Muscle layer of colon (tissue), 2 donors: Measurements from ENCODE around the gene C1QTNF7.

ENCODE experiments used
- H3K27ac ChIP-seq: one replicate; pipeline ENCODE4 v1.7.0; 2013; ENCODE audit warnings: low read depth, mild to moderate bottlenecking, low read length, moderate library complexity
- H3K27me3 ChIP-seq, 2 donors: one replicate each; pipeline ENCODE4 v1.7.0; 2013; ENCODE audit warnings: low read length in 2 of 2, mild to moderate bottlenecking in 2 of 2; ENCODE audit not compliant: insufficient read depth in 2 of 2, control insufficient read depth in 1 of 2
- H3K36me3 ChIP-seq: one replicate; pipeline ENCODE4 v1.7.0; 2013; ENCODE audit warnings: mild to moderate bottlenecking, low read length; ENCODE audit not compliant: insufficient read depth
- H3K4me1 ChIP-seq: one replicate; pipeline ENCODE4 v1.7.0; 2013; ENCODE audit warnings: mild to moderate bottlenecking, low read length; ENCODE audit not compliant: insufficient read depth
- H3K4me3 ChIP-seq, 2 donors: one replicate each; pipeline ENCODE4 v1.7.0; 2013; ENCODE audit warnings: low read length in 2 of 2, low read depth in 1 of 2, mild to moderate bottlenecking in 1 of 2, moderate library complexity in 1 of 2
- H3K9ac ChIP-seq: one replicate; pipeline ENCODE4 v1.7.0; 2013; ENCODE audit warnings: low read length
- H3K9me3 ChIP-seq: one replicate; pipeline ENCODE4 v1.7.0; 2013; ENCODE audit warnings: mild to moderate bottlenecking, low read length
- donor health status: abdominal sarcoma.
- donor health status: Adenocarcinoma of cecum.

Gene C1QTNF7

GRCh38 chr4:15414551-15415091, 13.2 kb upstream of the C1QTNF7 start:
- Histone ChIP-seq H3K4me3 (no peak overlapping the region), H3K9me3 (no peaks in the 10 kb centered on the region), H3K9ac (no peak overlapping the region), H3K36me3 (no peaks in the 10 kb centered on the region), H3K4me1 (peaks cover 33% of the 10 kb centered on the region), H3K27me3 (no peaks in the 10 kb centered on the region), H3K27ac (peak overlapping the region; percentile 31)

- no peaks in the 10 kb centered on the region for H3K27me3 ChIP-seq
- no peaks in the 10 kb centered on the region for H3K36me3 ChIP-seq
- H3K4me3 ChIP-seq, result no peak overlapping the region
- H3K9ac ChIP-seq, result no peak overlapping the region
- peak overlapping the region; percentile 12 for H3K27ac ChIP-seq
- H3K4me1 ChIP-seq, result peaks cover 28% of the 10 kb centered on the region
- H3K9me3 ChIP-seq, result no peaks in the 10 kb centered on the region
These were observed 11.2 kb upstream of the C1QTNF7 start for GRCh38 chr4:15416357-15417232.

- no peak overlapping the region for H3K4me3 ChIP-seq
- H3K27ac ChIP-seq, result no peak overlapping the region
- H3K27me3 ChIP-seq, result no peaks in the 10 kb centered on the region
- no peaks in the 10 kb centered on the region for H3K36me3 ChIP-seq
- H3K9me3 ChIP-seq, result no peaks in the 10 kb centered on the region
- H3K4me1 ChIP-seq, result peaks cover 28% of the 10 kb centered on the region
- no peak overlapping the region for H3K9ac ChIP-seq
These were observed 10.6 kb upstream of the C1QTNF7 start for GRCh38 chr4:15417233-15417660.

- Histone ChIP-seq H3K4me1 (peaks cover 28% of the 10 kb centered on the region), H3K27ac (no peak overlapping the region), H3K9ac (no peak overlapping the region), H3K4me3 (no peak overlapping the region), H3K36me3 (no peaks in the 10 kb centered on the region), H3K9me3 (no peaks in the 10 kb centered on the region), H3K27me3 (no peaks in the 10 kb centered on the region)
These were observed 8.9 kb upstream of the C1QTNF7 start for GRCh38 chr4:15418956-15419355.

GRCh38 chr4:15420642-15421041, 7.2 kb upstream of the C1QTNF7 start:
- Histone ChIP-seq H3K9me3 (no peaks in the 10 kb centered on the region), H3K27ac (no peak overlapping the region), H3K27me3 (no peaks in the 10 kb centered on the region), H3K36me3 (no peaks in the 10 kb centered on the region), H3K4me1 (peaks cover 28% of the 10 kb centered on the region), H3K9ac (no peak overlapping the region), H3K4me3 (no peak overlapping the region)

- Histone ChIP-seq H3K27ac (no peak overlapping the region), H3K36me3 (no peaks in the 10 kb centered on the region), H3K27me3 (no peaks in the 10 kb centered on the region), H3K4me1 (peaks cover 23% of the 10 kb centered on the region), H3K9ac (no peak overlapping the region), H3K4me3 (no peak overlapping the region), H3K9me3 (no peaks in the 10 kb centered on the region)
These were observed 4.5 kb upstream of the C1QTNF7 start for GRCh38 chr4:15423285-15423711.

- Histone ChIP-seq H3K9ac (no peak overlapping the region), H3K27me3 (no peaks in the 10 kb centered on the region), H3K9me3 (no peaks in the 10 kb centered on the region), H3K4me3 (no peak overlapping the region), H3K4me1 (peaks cover 19% of the 10 kb centered on the region), H3K36me3 (no peaks in the 10 kb centered on the region), H3K27ac (no peak overlapping the region)
These were observed 2.3 kb upstream of the C1QTNF7 start for GRCh38 chr4:15425520-15425919.

GRCh38 chr4:15427161-15427560, 672 bp upstream of the C1QTNF7 start:
- no peaks in the 10 kb centered on the region for H3K36me3 ChIP-seq
- H3K27ac ChIP-seq, result peak overlapping the region; percentile 8
- no peaks in the 10 kb centered on the region for H3K27me3 ChIP-seq
- H3K4me1 ChIP-seq, result peaks cover 19% of the 10 kb centered on the region
- no peak overlapping the region for H3K4me3 ChIP-seq
- H3K9me3 ChIP-seq, result no peaks in the 10 kb centered on the region
- no peak overlapping the region for H3K9ac ChIP-seq

- no peaks in the 10 kb centered on the region for H3K36me3 ChIP-seq
- no peak overlapping the region for H3K9ac ChIP-seq
- H3K9me3 ChIP-seq, result no peaks in the 10 kb centered on the region
- H3K27me3 ChIP-seq, result no peaks in the 10 kb centered on the region
- no peak overlapping the region for H3K4me3 ChIP-seq
- H3K27ac ChIP-seq, result no peak overlapping the region
- peaks cover 19% of the 10 kb centered on the region for H3K4me1 ChIP-seq
These were observed 778 bp downstream of the C1QTNF7 start for GRCh38 chr4:15428611-15429010.

- no peak overlapping the region for H3K9ac ChIP-seq
- H3K9me3 ChIP-seq, result no peaks in the 10 kb centered on the region
- H3K36me3 ChIP-seq, result no peaks in the 10 kb centered on the region
These were observed 6.3 kb downstream of the C1QTNF7 start for GRCh38 chr4:15434091-15434490.

GRCh38 chr4:15434676-15435075, 6.8 kb downstream of the C1QTNF7 start:
- Histone ChIP-seq H3K9me3 (no peaks in the 10 kb centered on the region), H3K4me1 (peaks cover 7% of the 10 kb centered on the region), H3K27me3 (no peaks in the 10 kb centered on the region), H3K36me3 (no peaks in the 10 kb centered on the region), H3K27ac (no peak overlapping the region), H3K9ac (no peak overlapping the region), H3K4me3 (no peak overlapping the region)

More at GRCh38 chr4:15434091-15434490, 6.3 kb downstream of the C1QTNF7 start:
- Histone ChIP-seq H3K27me3 (no peaks in the 10 kb centered on the region), H3K4me1 (peaks cover 7% of the 10 kb centered on the region), H3K27ac (no peak overlapping the region), H3K4me3 (no peak overlapping the region)
